Skeletal muscle satellite cell (primary cell): ENCODE measurements around the gene DTX1.

Source experiments
- H3K27me3 ChIP-seq: 2 replicates; pipeline ENCODE4 v1.7.0; 2013; ENCODE audit warnings: low read length; ENCODE audit not compliant: control insufficient read depth, insufficient read depth
- H3K36me3 ChIP-seq: 2 replicates; pipeline ENCODE4 v1.7.0; 2013; ENCODE audit warnings: mild to moderate bottlenecking, control low read depth, low read length; ENCODE audit not compliant: insufficient read depth
- H3K4me1 ChIP-seq: 2 replicates; pipeline ENCODE4 v1.7.0; 2013; ENCODE audit warnings: low read length; ENCODE audit not compliant: control insufficient read depth, insufficient read depth
- H3K4me2 ChIP-seq: 2 replicates; pipeline ENCODE4 v1.7.0; 2013; ENCODE audit warnings: mild to moderate bottlenecking, low read length
- H3K4me3 ChIP-seq: 2 replicates; pipeline ENCODE4 v1.7.0; 2013; ENCODE audit warnings: low read length
- H3K9ac ChIP-seq: 2 replicates; pipeline ENCODE4 v1.7.0; 2013; ENCODE audit warnings: mild to moderate bottlenecking, low read depth, low read length, moderate library complexity
- H3K9me3 ChIP-seq: replicated peaks from 2 replicates; pipeline ENCODE4 v1.7.0; 2013; ENCODE audit warnings: mild to moderate bottlenecking, control low read depth, low read length

DTX1 gene

GRCh38 chr12:113090740-113091139, 34.2 kb downstream of the DTX1 start:
- H3K4me1 ChIP-seq: no peaks in the 10 kb centered on the region
- H3K9ac ChIP-seq: no peak overlapping the region
- H3K4me3 ChIP-seq: no peak overlapping the region
- H3K27me3 ChIP-seq: peaks cover 48% of the 10 kb centered on the region
- no peaks in the 10 kb centered on the region for H3K9me3 ChIP-seq
- no peak overlapping the region for H3K4me2 ChIP-seq
- H3K36me3 ChIP-seq: no peaks in the 10 kb centered on the region

- no peak overlapping the region for H3K4me2 ChIP-seq
- H3K4me3 ChIP-seq: no peak overlapping the region
- H3K27me3 ChIP-seq: peaks cover 45% of the 10 kb centered on the region
- no peaks in the 10 kb centered on the region for H3K9me3 ChIP-seq
- H3K9ac ChIP-seq: no peak overlapping the region
- H3K36me3 ChIP-seq: no peaks in the 10 kb centered on the region
- H3K4me1 ChIP-seq: no peaks in the 10 kb centered on the region
These were observed 35.0 kb downstream of the DTX1 start for GRCh38 chr12:113091506-113091905.

DNA sequence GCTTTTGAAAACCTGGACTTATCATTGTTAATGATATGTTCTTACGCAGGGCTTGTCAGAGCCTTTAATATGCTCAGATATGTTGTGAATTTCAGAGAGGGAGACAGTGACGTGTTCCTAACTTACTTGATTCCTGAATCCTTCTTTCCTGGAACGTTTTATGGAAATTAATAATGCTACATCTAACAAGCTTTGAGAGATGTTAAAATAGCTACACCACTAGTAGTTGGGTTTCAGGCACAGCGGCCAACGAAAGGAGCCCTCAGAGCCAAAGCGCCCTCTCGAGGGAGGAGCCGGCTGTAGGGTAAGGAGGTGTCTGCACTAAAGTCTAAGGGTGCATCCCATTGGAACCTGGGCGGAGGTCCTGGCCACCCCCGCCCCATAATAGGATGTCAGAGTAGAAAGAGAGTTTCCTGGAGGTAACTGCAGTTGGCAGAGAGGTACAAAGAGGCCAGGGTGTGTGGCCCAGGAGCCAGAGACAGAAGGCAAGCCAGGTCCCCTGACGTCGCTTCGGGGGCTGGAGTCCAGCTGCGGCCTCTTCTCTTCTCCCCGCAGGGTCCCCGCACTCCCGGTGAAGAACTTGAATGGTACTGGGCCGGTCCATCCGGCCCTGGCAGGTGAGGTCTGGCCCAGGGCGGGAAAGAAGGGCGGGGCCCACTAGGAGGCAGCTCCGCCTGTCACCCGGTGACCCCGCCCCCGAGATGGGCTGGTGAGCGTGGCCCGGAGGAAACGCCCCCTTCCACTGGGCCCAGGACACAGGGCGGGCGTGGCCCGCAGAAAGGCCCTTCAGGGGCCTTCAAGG, 36.3 kb downstream of the DTX1 start:
- Histone ChIP-seq H3K9me3 (no peaks in the 10 kb centered on the region), H3K4me2 (no peak overlapping the region), H3K4me3 (no peak overlapping the region)

DNA sequence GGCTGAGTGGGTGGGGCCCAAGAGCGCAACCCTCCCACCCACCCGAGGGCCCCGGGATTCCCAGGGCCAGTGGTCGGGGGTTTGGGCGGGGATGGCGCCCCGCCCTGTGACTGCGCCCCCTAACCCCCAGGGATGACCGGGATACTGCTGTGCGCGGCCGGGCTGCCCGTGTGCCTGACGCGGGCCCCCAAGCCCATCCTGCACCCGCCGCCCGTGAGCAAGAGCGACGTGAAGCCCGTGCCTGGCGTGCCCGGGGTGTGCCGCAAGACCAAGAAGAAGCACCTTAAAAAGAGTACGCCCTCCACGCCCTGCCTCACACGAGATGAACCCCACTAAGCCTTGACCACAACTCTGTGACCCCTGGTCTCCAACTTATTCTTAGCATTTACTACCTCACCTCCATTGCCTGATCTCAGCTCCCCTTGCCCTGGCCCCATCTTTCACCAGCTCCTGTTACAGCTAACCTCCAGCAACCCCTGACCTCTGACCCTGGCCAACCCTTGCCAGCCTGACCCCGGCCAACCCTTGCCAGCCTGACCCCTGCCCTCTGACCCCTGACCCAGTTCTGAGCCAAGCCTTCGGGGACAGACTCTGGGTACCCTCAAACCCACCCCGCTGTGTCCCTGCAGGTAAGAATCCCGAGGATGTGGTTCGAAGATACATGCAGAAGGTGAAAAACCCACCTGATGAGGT, 37.0 kb downstream of the DTX1 start:
- Histone ChIP-seq H3K9me3 (no peaks in the 10 kb centered on the region), H3K36me3 (no peaks in the 10 kb centered on the region), H3K27me3 (peaks cover 34% of the 10 kb centered on the region), H3K4me3 (no peak overlapping the region), H3K4me2 (no peak overlapping the region), H3K9ac (no peak overlapping the region), H3K4me1 (no peaks in the 10 kb centered on the region)

More for the DNA sequence above, 36.3 kb downstream of the DTX1 start:
- Histone ChIP-seq H3K4me1 (no peaks in the 10 kb centered on the region), H3K27me3 (peaks cover 39% of the 10 kb centered on the region), H3K36me3 (no peaks in the 10 kb centered on the region), H3K9ac (no peak overlapping the region)

DNA sequence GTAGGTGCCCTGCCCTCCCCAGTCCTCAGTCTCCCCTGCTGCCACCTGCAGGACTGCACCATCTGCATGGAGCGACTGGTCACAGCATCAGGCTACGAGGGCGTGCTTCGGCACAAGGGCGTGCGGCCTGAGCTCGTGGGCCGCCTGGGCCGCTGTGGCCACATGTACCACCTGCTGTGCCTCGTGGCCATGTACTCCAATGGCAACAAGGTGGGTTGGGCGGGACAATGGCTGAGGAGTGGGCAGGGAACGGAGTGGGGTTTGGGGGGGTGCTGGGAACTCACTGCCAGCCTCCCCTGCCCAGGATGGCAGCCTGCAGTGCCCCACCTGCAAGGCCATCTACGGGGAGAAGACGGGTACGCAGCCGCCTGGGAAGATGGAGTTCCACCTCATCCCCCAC, 38.2 kb downstream of the DTX1 start:
- no peak overlapping the region for H3K4me3 ChIP-seq
- no peaks in the 10 kb centered on the region for H3K4me1 ChIP-seq
- H3K9ac ChIP-seq: no peak overlapping the region
- H3K4me2 ChIP-seq: no peak overlapping the region
- H3K27me3 ChIP-seq: peaks cover 29% of the 10 kb centered on the region
- no peaks in the 10 kb centered on the region for H3K36me3 ChIP-seq
- no peaks in the 10 kb centered on the region for H3K9me3 ChIP-seq

- no peaks in the 10 kb centered on the region for H3K4me1 ChIP-seq
These were observed 38.9 kb downstream of the DTX1 start for GRCh38 chr12:113095405-113095804.

GRCh38 chr12:113096675-113097461, 40.3 kb downstream of the DTX1 start:
- H3K4me2 ChIP-seq: no peak overlapping the region
- no peaks in the 10 kb centered on the region for H3K4me1 ChIP-seq
- no peaks in the 10 kb centered on the region for H3K36me3 ChIP-seq
- H3K27me3 ChIP-seq: peaks cover 30% of the 10 kb centered on the region
- no peaks in the 10 kb centered on the region for H3K9me3 ChIP-seq
- no peak overlapping the region for H3K9ac ChIP-seq
- no peak overlapping the region for H3K4me3 ChIP-seq

More at GRCh38 chr12:113095405-113095804, 38.9 kb downstream of the DTX1 start:
- Histone ChIP-seq H3K36me3 (no peaks in the 10 kb centered on the region), H3K27me3 (peaks cover 32% of the 10 kb centered on the region), H3K4me2 (no peak overlapping the region), H3K9ac (no peak overlapping the region), H3K4me3 (no peak overlapping the region), H3K9me3 (no peaks in the 10 kb centered on the region)

- no peak overlapping the region for H3K4me2 ChIP-seq
- H3K36me3 ChIP-seq: no peaks in the 10 kb centered on the region
- no peaks in the 10 kb centered on the region for H3K4me1 ChIP-seq
- H3K27me3 ChIP-seq: peaks cover 23% of the 10 kb centered on the region
- H3K9ac ChIP-seq: no peak overlapping the region
- H3K9me3 ChIP-seq: no peaks in the 10 kb centered on the region
- H3K4me3 ChIP-seq: no peak overlapping the region
These were observed 41.3 kb downstream of the DTX1 start for GRCh38 chr12:113097716-113098440.

- Histone ChIP-seq H3K9ac (no peak overlapping the region), H3K36me3 (no peaks in the 10 kb centered on the region), H3K9me3 (no peaks in the 10 kb centered on the region), H3K4me2 (no peak overlapping the region), H3K27me3 (peaks cover 20% of the 10 kb centered on the region), H3K4me1 (no peaks in the 10 kb centered on the region), H3K4me3 (no peak overlapping the region)
These were observed 42.0 kb downstream of the DTX1 start for GRCh38 chr12:113098441-113099028.

GRCh38 chr12:113099364-113099763, 42.8 kb downstream of the DTX1 start:
- Histone ChIP-seq H3K36me3 (no peaks in the 10 kb centered on the region), H3K9me3 (no peaks in the 10 kb centered on the region)

More at GRCh38 chr12:113099364-113099763, 42.8 kb downstream of the DTX1 start:
- Histone ChIP-seq H3K27me3 (peaks cover 19% of the 10 kb centered on the region), H3K4me3 (no peak overlapping the region), H3K9ac (no peak overlapping the region), H3K4me2 (no peak overlapping the region), H3K4me1 (no peaks in the 10 kb centered on the region)
